Activated naive CD8-positive, alpha-beta T cell (primary cell): Measurements from ENCODE around the gene PLA2G4C.
"Not testable (repeated sequence)": the region's sequence is repeated elsewhere in the genome, so short reads cannot be mapped to it uniquely, and the experiment has no call there.

Source experiments
- H3K27ac Mint-ChIP-seq: one replicate; pipeline ENCODE4 v1.8.0; 2021; ENCODE audit warnings: mixed read lengths
- H3K27me3 Mint-ChIP-seq: one replicate; pipeline ENCODE4 v1.8.0; 2021; ENCODE audit warnings: mixed read lengths
- H3K36me3 Mint-ChIP-seq: one replicate; pipeline ENCODE4 v1.8.0; 2021; ENCODE audit warnings: mixed read lengths
- H3K4me1 Mint-ChIP-seq: one replicate; pipeline ENCODE4 v1.8.0; 2021; ENCODE audit warnings: low read depth, mixed read lengths
- H3K4me3 Mint-ChIP-seq: one replicate; pipeline ENCODE4 v1.8.0; 2021; ENCODE audit warnings: mild to moderate bottlenecking, mixed read lengths
- H3K9me3 Mint-ChIP-seq: one replicate; pipeline ENCODE4 v1.8.0; 2021; ENCODE audit warnings: low read depth, mixed read lengths

The PLA2G4C gene

GRCh38 chr19:48091111-48091718 lies 19.4 kb downstream of the PLA2G4C start:
- not testable (repeated sequence) for H3K4me1 Mint-ChIP-seq, H3K4me3 Mint-ChIP-seq, H3K27ac Mint-ChIP-seq, H3K27me3 Mint-ChIP-seq
- peaks cover 12% of the 10 kb centered on the region for H3K9me3 Mint-ChIP-seq
- H3K36me3 Mint-ChIP-seq: peaks cover 21% of the 10 kb centered on the region

- Mint-ChIP-seq H3K9me3 (peaks cover 12% of the 10 kb centered on the region), H3K27me3 (peaks cover 6% of the 10 kb centered on the region), H3K27ac (no peak overlapping the region), H3K4me3 (no peak overlapping the region), H3K36me3 (peaks cover 17% of the 10 kb centered on the region), H3K4me1 (no peaks in the 10 kb centered on the region)
These were observed 20.3 kb downstream of the PLA2G4C start for GRCh38 chr19:48090281-48090802.

- not testable (repeated sequence) for H3K9me3 Mint-ChIP-seq, H3K36me3 Mint-ChIP-seq, H3K27me3 Mint-ChIP-seq, H3K27ac Mint-ChIP-seq, H3K4me3 Mint-ChIP-seq, H3K4me1 Mint-ChIP-seq
These were observed 21.6 kb downstream of the PLA2G4C start for GRCh38 chr19:48088991-48089390.

GRCh38 chr19:48085904-48086864 lies 24.4 kb downstream of the PLA2G4C start:
- no peaks in the 10 kb centered on the region for H3K36me3 Mint-ChIP-seq
- H3K27ac Mint-ChIP-seq: no peak overlapping the region
- H3K9me3 Mint-ChIP-seq: no peaks in the 10 kb centered on the region
- H3K4me1 Mint-ChIP-seq: no peaks in the 10 kb centered on the region
- no peak overlapping the region for H3K4me3 Mint-ChIP-seq
- peaks cover 8% of the 10 kb centered on the region for H3K27me3 Mint-ChIP-seq

GRCh38 chr19:48085076-48085475 lies 25.5 kb downstream of the PLA2G4C start:
- Mint-ChIP-seq H3K9me3 (no peaks in the 10 kb centered on the region), H3K4me3 (no peak overlapping the region), H3K27me3 (peaks cover 8% of the 10 kb centered on the region), H3K4me1 (no peaks in the 10 kb centered on the region), H3K27ac (no peak overlapping the region), H3K36me3 (no peaks in the 10 kb centered on the region)

- Mint-ChIP-seq H3K27ac (no peak overlapping the region), H3K27me3 (peaks cover 3% of the 10 kb centered on the region), H3K4me1 (no peaks in the 10 kb centered on the region), H3K9me3 (no peaks in the 10 kb centered on the region), H3K4me3 (no peak overlapping the region), H3K36me3 (no peaks in the 10 kb centered on the region)
These were observed 29.5 kb downstream of the PLA2G4C start for GRCh38 chr19:48081106-48081505.

- not testable (repeated sequence) for H3K4me3 Mint-ChIP-seq, H3K27ac Mint-ChIP-seq, H3K4me1 Mint-ChIP-seq
These were observed 40.3 kb downstream of the PLA2G4C start for GRCh38 chr19:48070177-48070769.

GRCh38 chr19:48069435-48069834 lies 41.2 kb downstream of the PLA2G4C start:
- Mint-ChIP-seq H3K27me3 (peaks cover 5% of the 10 kb centered on the region), H3K9me3 (no peaks in the 10 kb centered on the region), H3K27ac (no peak overlapping the region), H3K36me3 (peaks cover 2% of the 10 kb centered on the region), H3K4me1 (no peaks in the 10 kb centered on the region), H3K4me3 (no peak overlapping the region)

More at GRCh38 chr19:48070177-48070769, 40.3 kb downstream of the PLA2G4C start:
- not testable (repeated sequence) for H3K9me3 Mint-ChIP-seq, H3K36me3 Mint-ChIP-seq, H3K27me3 Mint-ChIP-seq

GRCh38 chr19:48064509-48064908 lies 46.1 kb downstream of the PLA2G4C start:
- Mint-ChIP-seq H3K4me3 (no peak overlapping the region), H3K27ac (no peak overlapping the region), H3K4me1 (no peaks in the 10 kb centered on the region), H3K9me3 (no peaks in the 10 kb centered on the region), H3K36me3 (no peaks in the 10 kb centered on the region), H3K27me3 (peaks cover 7% of the 10 kb centered on the region)

GRCh38 chr19:48061401-48062344 lies 48.9 kb downstream of the PLA2G4C start:
- Mint-ChIP-seq H3K36me3 (no peaks in the 10 kb centered on the region), H3K27me3 (peaks cover 5% of the 10 kb centered on the region), H3K4me3 (no peak overlapping the region), H3K9me3 (no peaks in the 10 kb centered on the region), H3K4me1 (no peaks in the 10 kb centered on the region), H3K27ac (no peak overlapping the region)

GRCh38 chr19:48060381-48060780 lies 50.2 kb downstream of the PLA2G4C start:
- Mint-ChIP-seq H3K27me3 (peaks cover 5% of the 10 kb centered on the region), H3K4me3 (no peak overlapping the region), H3K4me1 (no peaks in the 10 kb centered on the region), H3K27ac (no peak overlapping the region), H3K9me3 (no peaks in the 10 kb centered on the region), H3K36me3 (no peaks in the 10 kb centered on the region)

- Mint-ChIP-seq H3K9me3 (no peaks in the 10 kb centered on the region), H3K4me1 (no peaks in the 10 kb centered on the region), H3K27me3 (peaks cover 5% of the 10 kb centered on the region), H3K27ac (no peak overlapping the region), H3K36me3 (no peaks in the 10 kb centered on the region), H3K4me3 (no peak overlapping the region)
These were observed 51.3 kb downstream of the PLA2G4C start for GRCh38 chr19:48059331-48059730.

- Mint-ChIP-seq H3K27me3 (peaks cover 3% of the 10 kb centered on the region), H3K4me3 (no peak overlapping the region), H3K4me1 (no peaks in the 10 kb centered on the region), H3K27ac (no peak overlapping the region), H3K9me3 (no peaks in the 10 kb centered on the region), H3K36me3 (peaks cover 6% of the 10 kb centered on the region)
These were observed 56.8 kb downstream of the PLA2G4C start for GRCh38 chr19:48053856-48054255.

- Mint-ChIP-seq H3K9me3 (no peaks in the 10 kb centered on the region), H3K4me3 (no peak overlapping the region), H3K27me3 (peaks cover 6% of the 10 kb centered on the region), H3K4me1 (no peaks in the 10 kb centered on the region), H3K36me3 (peaks cover 6% of the 10 kb centered on the region), H3K27ac (no peak overlapping the region)
These were observed 57.5 kb downstream of the PLA2G4C start for GRCh38 chr19:48053076-48053475.
